ENCODE data around the gene CUX1.

GRCh38 chr7:102028206-102028826 lies 210.9 kb downstream of the CUX1 start:
- TF ChIP-seq, protein P1, sequence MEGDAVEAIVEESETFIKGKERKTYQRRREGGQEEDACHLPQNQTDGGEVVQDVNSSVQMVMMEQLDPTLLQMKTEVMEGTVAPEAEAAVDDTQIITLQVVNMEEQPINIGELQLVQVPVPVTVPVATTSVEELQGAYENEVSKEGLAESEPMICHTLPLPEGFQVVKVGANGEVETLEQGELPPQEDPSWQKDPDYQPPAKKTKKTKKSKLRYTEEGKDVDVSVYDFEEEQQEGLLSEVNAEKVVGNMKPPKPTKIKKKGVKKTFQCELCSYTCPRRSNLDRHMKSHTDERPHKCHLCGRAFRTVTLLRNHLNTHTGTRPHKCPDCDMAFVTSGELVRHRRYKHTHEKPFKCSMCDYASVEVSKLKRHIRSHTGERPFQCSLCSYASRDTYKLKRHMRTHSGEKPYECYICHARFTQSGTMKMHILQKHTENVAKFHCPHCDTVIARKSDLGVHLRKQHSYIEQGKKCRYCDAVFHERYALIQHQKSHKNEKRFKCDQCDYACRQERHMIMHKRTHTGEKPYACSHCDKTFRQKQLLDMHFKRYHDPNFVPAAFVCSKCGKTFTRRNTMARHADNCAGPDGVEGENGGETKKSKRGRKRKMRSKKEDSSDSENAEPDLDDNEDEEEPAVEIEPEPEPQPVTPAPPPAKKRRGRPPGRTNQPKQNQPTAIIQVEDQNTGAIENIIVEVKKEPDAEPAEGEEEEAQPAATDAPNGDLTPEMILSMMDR (IDR thresholded peaks at IDR 0.05), result no peak
- TF ChIP-seq EZH2phosphoT487 (IDR thresholded peaks at IDR 0.05), result no peak

Data from neural progenitor cell (in vitro differentiated cells).